HepG2 (cell line): Measurements from ENCODE around the gene PSMB10. TPM values are rescaled to one million over a fixed set of nuclear protein-coding genes. Genes with fewer than 3 reads are reported as not detected.

Source experiments
- ATAC-seq: fragments of 200-7000 bp; cut with Tn5 transposase; 3 replicates; pipeline ENCODE4 v1.9.1; 2020; ENCODE audit warnings: mild to moderate bottlenecking, moderate library complexity
- BruUV-seq: library from RNA; stranded (reverse); fragments of 400-500 nt; replicated peaks from 2 replicates; lab custom pipeline; 2021; lab: Mats Ljungman, UMichigan
- CTCF ChIA-PET: fragments of 300-600 bp; formaldehyde crosslinking; extraction: SDS; loops from one replicate; lab custom pipeline; 2021; ENCODE audit warnings: low total read pairs, inconsistent platforms, low intra/inter-chr PET ratio; lab: Yijun Ruan, JAX
- POLR2A ChIA-PET: fragments of 350-600 bp; sonication (Branson Sonifier 250); formaldehyde crosslinking; loops from one replicate; lab custom pipeline; 2020; ENCODE audit warnings: antibody characterized with exemption, inconsistent platforms; lab: Yijun Ruan, JAX
- DNase-seq: peaks from one replicate; pipeline ENCODE4 v3.0.0-alpha.2; 2015; ENCODE audit warnings: low spot score
- FAIRE-seq: peaks from 3 replicates; lab custom pipeline; 2011; peaks lifted over from hg19 to GRCh38; lab: Jason Lieb, UNC
- H2AFZ ChIP-seq: one replicate; pipeline ENCODE4 v1.6.1; 2011; ENCODE audit warnings: low read length, inconsistent platforms
- H3K27ac ChIP-seq: fragments of 300-600 bp; 3 replicates; pipeline ENCODE4 v1.8.0; 2011; ENCODE audit warnings: mixed run types, mild to moderate bottlenecking, mixed read lengths, low read length, inconsistent platforms; ENCODE audit not compliant: insufficient read depth; ENCODE audit errors: extremely low read length
- H3K27me3 ChIP-seq, 2 experiments: fragments of 200-600 bp in 1 of 2; 2 replicates in 1 of 2; 3 replicates in 1 of 2; pipeline versions ENCODE4 v1.6.0 to v1.8.0; 2011; ENCODE audit warnings: low read length in 2 of 2, mild to moderate bottlenecking in 2 of 2, moderate library complexity in 2 of 2, inconsistent platforms in 1 of 2; ENCODE audit not compliant: insufficient read depth in 2 of 2, control insufficient read depth in 1 of 2
- H3K36me3 ChIP-seq, 2 experiments: fragments of 200-600 bp in 1 of 2; replicated peaks in 1 of 2; 2 replicates in 1 of 2; 3 replicates in 1 of 2; pipeline versions ENCODE4 v1.5.1 to v1.8.0; 2011; ENCODE audit warnings: low read length in 2 of 2, inconsistent platforms in 1 of 2; ENCODE audit not compliant: insufficient read depth in 2 of 2, control insufficient read depth in 1 of 2
- H3K4me1 ChIP-seq: 2 replicates; pipeline ENCODE4 v1.5.1; 2012; ENCODE audit warnings: low read length, inconsistent platforms; ENCODE audit not compliant: insufficient read depth
- H3K4me2 ChIP-seq: 2 replicates; pipeline ENCODE4 v1.6.0; 2011; ENCODE audit warnings: low read depth, low read length, inconsistent platforms
- H3K4me3 ChIP-seq, 3 experiments: fragments of 200-600 bp in 1 of 3; sonication (generic), shearing (Covaris generic) in 1 of 3; replicated peaks in 1 of 3; 2 replicates each; pipeline ENCODE4 v1.5.1; 2011 to 2016; ENCODE audit warnings: low read length in 3 of 3, inconsistent platforms in 2 of 3, low read depth in 2 of 3, mild to moderate bottlenecking in 2 of 3, control low read depth in 1 of 3, mixed read lengths in 1 of 3; ENCODE audit not compliant: insufficient read depth in 1 of 3
- H3K79me2 ChIP-seq: one replicate; pipeline ENCODE4 v1.6.1; 2011; ENCODE audit warnings: low read length, inconsistent platforms; ENCODE audit not compliant: insufficient read depth
- H3K9ac ChIP-seq: 2 replicates; pipeline ENCODE4 v1.6.0; 2011; ENCODE audit warnings: mild to moderate bottlenecking, low read depth, low read length, inconsistent platforms; ENCODE audit not compliant: insufficient read depth
- H3K9me3 ChIP-seq: 2 replicates; pipeline ENCODE4 v1.5.1; 2012; ENCODE audit warnings: mild to moderate bottlenecking, low read length
- H4K20me1 ChIP-seq: 2 replicates; pipeline ENCODE4 v1.6.0; 2011; ENCODE audit warnings: inconsistent platforms, mild to moderate bottlenecking, low read length, moderate library complexity; ENCODE audit not compliant: insufficient read depth
- FOSL1 ChIP-seq: sonication (generic); formaldehyde crosslinking; IDR thresholded peaks from 2 replicates; pipeline ENCODE4 v1.9.0; 2021; ENCODE audit warnings: missing genetic modification reagents, borderline replicate concordance
- HDAC2 ChIP-seq: sonication (generic); formaldehyde crosslinking; IDR thresholded peaks from 2 replicates; pipeline ENCODE4 v1.4.0; 2020; ENCODE audit warnings: missing genetic modification reagents
- HMG20B ChIP-seq: conservative IDR thresholded peaks from 2 replicates; pipeline ENCODE4 v1.6.1; 2016; ENCODE audit warnings: missing genetic modification reagents, missing compliant biosample characterization
- RAD51 ChIP-seq: fragments of 450-650 bp; IDR thresholded peaks from 2 replicates; pipeline ENCODE4 v1.6.1; 2016; ENCODE audit warnings: borderline replicate concordance
- SIN3B ChIP-seq: fragments of 150-350 bp; IDR thresholded peaks from 2 replicates; pipeline ENCODE4 v1.6.1; 2014; ENCODE audit warnings: low read length
- ZFP1 ChIP-seq: IDR thresholded peaks from 2 replicates; pipeline ENCODE4 v1.6.1; 2016
- ZKSCAN8 ChIP-seq: IDR thresholded peaks from 2 replicates; pipeline ENCODE4 v1.6.1; 2016; ENCODE audit warnings: borderline replicate concordance, missing genetic modification reagents, missing compliant biosample characterization
- ZNF709 ChIP-seq: sonication (generic); formaldehyde crosslinking; IDR thresholded peaks from 2 replicates; pipeline ENCODE4 v1.5.0; 2020; ENCODE audit warnings: mild to moderate bottlenecking, missing genetic modification reagents
- WGBS: methylation state at CpG from one replicate; pipeline ENCODE4 v1.1.6; 2017; ENCODE audit warnings: low lambda C conversion rate; 5-methylcytosine and 5-hydroxymethylcytosine counted together
- in situ Hi-C: cut with HindIII; loops from 2 replicates; pipeline ENCODE4 v1.10.0; 2017; ENCODE audit warnings: low pct_unique_long_range_greater_than_20kb; ENCODE audit not compliant: extremely low pct_ligation_motif_present
- intact Hi-C: fragments of 100-400 bp; cut with micrococcal nuclease; formaldehyde crosslinking; loops from one replicate; pipeline ENCODE4 v1.10.0; 2022; ENCODE audit not compliant: unreplicated experiment
- polyA plus RNA-seq, 8 experiments: library from polyadenylated mRNA; depleted of rRNA in 3 of 8; stranded (reverse) in 7 of 8; unstranded in 1 of 8; fragments of >200 nt; fragmentation: Illumina TruSeq in 4 of 8; extraction: Trizol in 4 of 8; gene quantifications; 2 replicates each; pipeline versions ENCODE4 v1.2.1 to v1.2.3, GENCODE V29; 2011 to 2016; ENCODE audit warnings: low read depth in 4 of 8, missing spikeins in 1 of 8, mixed read lengths in 1 of 8; ENCODE audit not compliant: insufficient read depth in 1 of 8
- total RNA-seq, 5 experiments: library from RNA; depleted of rRNA; stranded (reverse); fragments of >200 nt; fragmentation: Illumina TruSeq; extraction: Trizol; gene quantifications; 2 replicates each; pipeline ENCODE4 v1.2.3, GENCODE V29; 2016; ENCODE audit warnings: low read depth in 1 of 5
- TF ChIP-seq, protein P1 (sequence below): sonication (generic); formaldehyde crosslinking; IDR thresholded peaks from 2 replicates; pipeline ENCODE4 v1.5.0; 2020; ENCODE audit warnings: mild to moderate bottlenecking, missing genetic modification reagents
- TF ChIP-seq, protein P2 (sequence below), 2 experiments: sonication (generic) in 1 of 2; formaldehyde crosslinking in 1 of 2; IDR thresholded peaks; 2 replicates each; pipeline versions ENCODE4 v1.4.0 to v1.6.1; 2018 to 2020; ENCODE audit warnings: missing genetic modification reagents in 2 of 2, borderline replicate concordance in 1 of 2, low read depth in 1 of 2, mild to moderate bottlenecking in 1 of 2, missing biosample characterization in 1 of 2

Gene PSMB10
- total and polyA plus RNA-seq, 2 of the 13 experiments (the other 11 are each of a cell fraction or from before 2014, with no cell fraction given), result 12.7 to 65.9 TPM

DNA sequence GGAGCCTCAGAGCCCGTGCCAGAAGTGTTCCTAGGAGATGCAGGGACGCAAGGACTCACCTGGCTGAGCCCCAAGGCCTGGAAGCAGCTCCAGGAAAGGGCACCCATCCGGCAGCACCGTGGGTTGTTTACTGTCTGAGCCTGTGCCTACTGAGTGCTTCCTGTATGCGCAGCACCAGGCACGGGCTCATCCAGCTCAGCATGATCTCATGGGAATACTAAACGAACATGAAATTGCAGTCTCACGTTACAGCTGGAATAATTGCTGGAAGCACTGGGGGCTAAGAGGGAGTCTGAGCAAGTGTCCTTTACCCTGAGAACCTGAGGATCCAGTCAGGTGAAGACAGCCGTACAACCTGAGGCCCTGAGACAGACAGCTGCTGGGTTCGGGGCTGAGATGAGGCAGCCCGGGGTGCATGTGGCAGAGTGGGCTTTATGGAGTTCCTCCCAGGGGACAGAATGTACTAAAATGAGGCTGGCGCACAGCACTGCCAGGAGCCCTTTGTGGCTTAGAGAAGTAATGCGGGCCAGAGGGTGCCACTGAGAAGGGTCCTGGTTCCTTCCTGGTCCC, 10.4 kb downstream of the PSMB10 start (continued):
- TF ChIP-seq, protein P1, sequence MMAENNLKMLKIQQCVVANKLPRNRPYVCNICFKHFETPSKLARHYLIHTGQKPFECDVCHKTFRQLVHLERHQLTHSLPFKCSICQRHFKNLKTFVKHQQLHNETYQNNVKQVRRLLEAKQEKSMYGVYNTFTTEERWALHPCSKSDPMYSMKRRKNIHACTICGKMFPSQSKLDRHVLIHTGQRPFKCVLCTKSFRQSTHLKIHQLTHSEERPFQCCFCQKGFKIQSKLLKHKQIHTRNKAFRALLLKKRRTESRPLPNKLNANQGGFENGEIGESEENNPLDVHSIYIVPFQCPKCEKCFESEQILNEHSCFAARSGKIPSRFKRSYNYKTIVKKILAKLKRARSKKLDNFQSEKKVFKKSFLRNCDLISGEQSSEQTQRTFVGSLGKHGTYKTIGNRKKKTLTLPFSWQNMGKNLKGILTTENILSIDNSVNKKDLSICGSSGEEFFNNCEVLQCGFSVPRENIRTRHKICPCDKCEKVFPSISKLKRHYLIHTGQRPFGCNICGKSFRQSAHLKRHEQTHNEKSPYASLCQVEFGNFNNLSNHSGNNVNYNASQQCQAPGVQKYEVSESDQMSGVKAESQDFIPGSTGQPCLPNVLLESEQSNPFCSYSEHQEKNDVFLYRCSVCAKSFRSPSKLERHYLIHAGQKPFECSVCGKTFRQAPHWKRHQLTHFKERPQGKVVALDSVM, result no peak
- no peak for TF ChIP-seq HMG20B (CRISPR knock-in tag)

DNA sequence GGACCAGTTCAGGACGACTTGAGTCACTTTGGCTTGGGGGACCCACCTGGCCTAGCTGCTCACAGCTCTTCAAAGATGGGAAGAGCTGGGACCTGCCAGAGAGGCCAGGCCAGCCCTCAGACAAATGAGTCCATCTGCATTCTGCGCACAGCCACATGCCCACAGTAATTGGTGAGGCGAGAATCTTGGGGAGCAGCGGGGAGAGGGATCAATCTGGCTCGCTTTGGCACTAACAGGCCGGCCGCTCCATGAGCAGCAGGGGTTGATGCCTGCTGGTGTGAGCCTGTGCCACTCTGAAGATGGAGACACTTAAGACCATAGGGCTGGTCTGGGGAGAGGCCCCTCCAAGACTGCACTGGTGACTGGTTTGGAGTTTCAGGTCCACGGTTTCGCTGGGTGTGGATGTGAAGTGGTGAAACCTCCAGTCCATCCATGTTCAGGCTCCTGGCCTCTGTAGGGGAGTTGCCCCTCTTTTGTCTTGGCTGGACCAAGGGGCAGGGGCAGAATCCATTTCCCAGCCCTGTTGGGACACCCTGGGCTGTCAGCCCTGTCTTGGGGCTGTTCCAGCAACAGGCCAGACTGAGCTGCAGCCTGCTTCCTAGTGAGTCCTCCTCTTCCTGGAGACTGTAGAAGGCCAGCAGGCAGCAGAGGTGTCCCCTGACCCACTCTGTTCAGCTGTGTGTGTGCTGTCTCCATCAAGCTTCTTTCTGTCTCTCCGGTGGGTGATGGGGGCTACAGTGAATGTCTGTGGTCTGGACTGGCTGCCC, 12.3 kb downstream of the PSMB10 start:
- Histone ChIP-seq H3K27me3 (no peaks in the 10 kb centered on the region), H4K20me1 (no peaks in the 10 kb centered on the region; the same call in 1 of the 2 replicates), H2AFZ (no peak overlapping the region), H3K9ac (no peak overlapping the region), H3K4me2 (no peak overlapping the region), H3K79me2 (no peaks in the 10 kb centered on the region), H3K9me3 (no peaks in the 10 kb centered on the region), H3K36me3 (peaks cover 28% of the 10 kb centered on the region in 2 experiments), H3K27ac (no peak overlapping the region), H3K4me3 (no peak overlapping the region), H3K4me1 (no peaks in the 10 kb centered on the region)
- no TSS peak for BruUV-seq
- intact Hi-C loops (no loop called here), in situ Hi-C loops (no loop called here)
- FAIRE-seq (no peak), DNase-seq (no peak), ATAC-seq (no peak)
- WGBS, result 85% methylated on average over 10 of the region's 10 CpGs
- TF ChIP-seq ZNF709 (CRISPR knock-in tag), result no peak
- no peak for TF ChIP-seq HDAC2 (CRISPR knock-in tag)
- TF ChIP-seq ZKSCAN8, result no peak
- TF ChIP-seq SIN3B, result no peak
- TF ChIP-seq RAD51, result no peak
- TF ChIP-seq, protein P2, sequence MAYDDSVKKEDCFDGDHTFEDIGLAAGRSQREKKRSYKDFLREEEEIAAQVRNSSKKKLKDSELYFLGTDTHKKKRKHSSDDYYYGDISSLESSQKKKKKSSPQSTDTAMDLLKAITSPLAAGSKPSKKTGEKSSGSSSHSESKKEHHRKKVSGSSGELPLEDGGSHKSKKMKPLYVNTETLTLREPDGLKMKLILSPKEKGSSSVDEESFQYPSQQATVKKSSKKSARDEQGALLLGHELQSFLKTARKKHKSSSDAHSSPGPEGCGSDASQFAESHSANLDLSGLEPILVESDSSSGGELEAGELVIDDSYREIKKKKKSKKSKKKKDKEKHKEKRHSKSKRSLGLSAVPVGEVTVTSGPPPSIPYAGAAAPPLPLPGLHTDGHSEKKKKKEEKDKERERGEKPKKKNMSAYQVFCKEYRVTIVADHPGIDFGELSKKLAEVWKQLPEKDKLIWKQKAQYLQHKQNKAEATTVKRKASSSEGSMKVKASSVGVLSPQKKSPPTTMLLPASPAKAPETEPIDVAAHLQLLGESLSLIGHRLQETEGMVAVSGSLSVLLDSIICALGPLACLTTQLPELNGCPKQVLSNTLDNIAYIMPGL (CRISPR knock-in tag; IDR thresholded peaks at IDR 0.05; ENCODE audit: borderline replicate concordance in 1 of 2, low read depth in 1 of 2), result no peak
- no peak for TF ChIP-seq FOSL1 (CRISPR knock-in tag)
- TF ChIP-seq ZFP1 (CRISPR knock-in tag), result no peak
- POLR2A ChIA-PET, result no interaction called here
- CTCF ChIA-PET, result no interaction called here
